OCI-LY1 (cell line): ENCODE results near the gene LAMA3.

ENCODE experiments used
- H2AFZ ChIP-seq: fragments of 200-600 bp; sonication (generic), shearing (Covaris generic); 2 replicates; pipeline ENCODE4 v1.6.0; 2014; ENCODE audit warnings: antibody characterized with exemption, mild to moderate bottlenecking, low read length
- H3F3A ChIP-seq: fragments of 200-600 bp; sonication (generic), shearing (Covaris generic); 2 replicates; pipeline ENCODE4 v1.6.0; 2014; ENCODE audit warnings: mild to moderate bottlenecking, antibody characterized with exemption, low read length, moderate library complexity; ENCODE audit not compliant: insufficient read depth
- H3K27ac ChIP-seq: fragments of 200-600 bp; sonication (generic); 2 replicates; pipeline ENCODE4 v1.5.1; 2014; ENCODE audit warnings: low read length, mixed run types, mild to moderate bottlenecking, low read depth; ENCODE audit not compliant: poor library complexity, severe bottlenecking
- H3K27me3 ChIP-seq: fragments of 200-600 bp; sonication (generic); 2 replicates; pipeline ENCODE4 v1.6.0; 2014; ENCODE audit warnings: antibody characterized with exemption, mild to moderate bottlenecking, low read length, moderate library complexity; ENCODE audit not compliant: insufficient read depth
- H3K36me3 ChIP-seq: fragments of 200-600 bp; sonication (generic); 2 replicates; pipeline ENCODE4 v1.6.1; 2014; ENCODE audit warnings: mild to moderate bottlenecking, antibody characterized with exemption, low read length, moderate library complexity, mixed read lengths; ENCODE audit not compliant: insufficient read depth
- H3K4me1 ChIP-seq: fragments of 200-600 bp; sonication (generic); 2 replicates; pipeline ENCODE4 v1.5.1; 2014; ENCODE audit warnings: mild to moderate bottlenecking, low read length, moderate library complexity; ENCODE audit not compliant: insufficient read depth, severe bottlenecking
- H3K4me2 ChIP-seq: fragments of 200-600 bp; sonication (generic), shearing (Covaris generic); 2 replicates; pipeline ENCODE4 v1.6.1; 2014; ENCODE audit warnings: low read length
- H3K4me3 ChIP-seq: fragments of 200-600 bp; sonication (generic); 2 replicates; pipeline ENCODE4 v1.5.1; 2014; ENCODE audit warnings: low read length, low read depth, mild to moderate bottlenecking, mixed read lengths; ENCODE audit not compliant: poor library complexity, severe bottlenecking
- H3K79me2 ChIP-seq: fragments of 200-600 bp; shearing (Covaris generic); 2 replicates; pipeline ENCODE4 v1.6.1; 2016; ENCODE audit warnings: mixed run types, low read length, mixed read lengths; ENCODE audit not compliant: insufficient read depth
- H3K9ac ChIP-seq: fragments of 200-600 bp; sonication (generic), shearing (Covaris generic); 2 replicates; pipeline ENCODE4 v1.6.1; 2014; ENCODE audit warnings: mild to moderate bottlenecking, low read length, mixed read lengths
- H3K9me2 ChIP-seq: fragments of 200-600 bp; sonication (generic), shearing (Covaris generic); 2 replicates; pipeline ENCODE4 v1.6.1; 2014; ENCODE audit warnings: low read depth, mild to moderate bottlenecking, low read length, mixed read lengths
- H3K9me3 ChIP-seq: fragments of 200-600 bp; shearing (Covaris generic); 2 replicates; pipeline ENCODE4 v1.6.1; 2014; ENCODE audit warnings: low read length, mixed read lengths
- H4K20me1 ChIP-seq: fragments of 200-600 bp; sonication (generic), shearing (Covaris generic); 2 replicates; pipeline ENCODE4 v1.6.0; 2016; ENCODE audit warnings: mild to moderate bottlenecking, low read length; ENCODE audit not compliant: insufficient read depth
- CTCF ChIP-seq: fragments of 200-600 bp; sonication (generic), shearing (Covaris generic); IDR thresholded peaks from 2 replicates; pipeline ENCODE4 v1.5.1; 2017; ENCODE audit warnings: mild to moderate bottlenecking, antibody characterized with exemption, low read length, moderate library complexity, mixed read lengths
- EZH2 ChIP-seq: fragments of 200-600 bp; sonication (generic), shearing (Covaris generic); IDR thresholded peaks from 2 replicates; pipeline ENCODE4 v1.8.0; 2017; ENCODE audit warnings: borderline replicate concordance, mixed run types, mild to moderate bottlenecking, antibody characterized with exemption, low read length, moderate library complexity, mixed read lengths

LAMA3 gene

DNA sequence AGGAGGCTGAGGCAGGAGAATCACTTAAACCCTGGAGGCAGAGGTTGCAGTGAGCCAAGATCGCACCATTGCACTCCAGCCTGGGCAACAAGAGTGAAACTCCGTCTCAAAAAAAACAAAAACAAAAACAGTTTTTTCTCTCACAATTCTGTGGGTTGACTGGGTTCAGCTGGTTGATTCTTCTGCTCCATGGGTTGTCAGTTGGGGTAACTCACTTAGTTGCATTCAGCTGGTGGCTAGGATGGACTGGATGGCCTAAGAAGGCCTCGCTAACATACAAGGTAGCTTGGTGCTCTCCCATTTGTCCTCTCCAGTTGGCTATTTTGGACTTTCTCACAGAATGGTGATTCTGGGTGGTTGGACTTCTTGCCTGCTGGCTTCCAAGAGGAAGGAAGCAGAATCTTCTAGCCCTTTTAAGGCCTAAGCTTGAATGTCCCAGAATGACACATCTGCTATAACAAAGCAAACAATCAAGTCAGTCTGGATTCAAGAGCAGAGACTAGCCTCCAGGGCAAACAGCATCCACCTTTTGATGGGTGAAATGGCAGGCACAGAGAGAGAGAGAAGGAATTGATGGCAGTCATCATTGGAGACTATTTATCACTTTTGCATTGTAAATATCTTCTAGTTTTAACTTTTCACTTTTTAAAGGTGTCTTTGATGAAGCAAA lies 17.9 kb downstream of the LAMA3 start:
- no peak overlapping the region for H3K9ac ChIP-seq
- H3K4me1 ChIP-seq: no peaks in the 10 kb centered on the region
- H4K20me1 ChIP-seq: no peaks in the 10 kb centered on the region
- H3K9me2 ChIP-seq: no peaks in the 10 kb centered on the region
- no peak overlapping the region for H3K4me3 ChIP-seq
- H2AFZ ChIP-seq: no peak overlapping the region
- no peaks in the 10 kb centered on the region for H3F3A ChIP-seq
- H3K36me3 ChIP-seq: no peaks in the 10 kb centered on the region
- no peak overlapping the region for H3K4me2 ChIP-seq
- no peak overlapping the region for H3K27ac ChIP-seq
- no peaks in the 10 kb centered on the region; the same call in 1 of the 2 replicates for H3K27me3 ChIP-seq
- H3K79me2 ChIP-seq: no peaks in the 10 kb centered on the region
- TF ChIP-seq CTCF (no peak), EZH2 (no peak)
- no peaks in the 10 kb centered on the region for H3K9me3 ChIP-seq

- Histone ChIP-seq H3K79me2 (no peaks in the 10 kb centered on the region), H2AFZ (no peak overlapping the region), H3K36me3 (no peaks in the 10 kb centered on the region), H3K4me2 (no peak overlapping the region), H3K4me1 (no peaks in the 10 kb centered on the region), H3K27ac (no peak overlapping the region), H3F3A (no peaks in the 10 kb centered on the region), H3K27me3 (no peaks in the 10 kb centered on the region; the same call in none of the 2 replicates), H3K9me2 (no peaks in the 10 kb centered on the region), H3K9ac (no peak overlapping the region), H3K9me3 (no peaks in the 10 kb centered on the region), H3K4me3 (no peak overlapping the region), H4K20me1 (no peaks in the 10 kb centered on the region)
- TF ChIP-seq EZH2 (no peak), CTCF (no peak)
Observed at GRCh38 chr18:23710068-23710527, 20.8 kb downstream of the LAMA3 start.

DNA sequence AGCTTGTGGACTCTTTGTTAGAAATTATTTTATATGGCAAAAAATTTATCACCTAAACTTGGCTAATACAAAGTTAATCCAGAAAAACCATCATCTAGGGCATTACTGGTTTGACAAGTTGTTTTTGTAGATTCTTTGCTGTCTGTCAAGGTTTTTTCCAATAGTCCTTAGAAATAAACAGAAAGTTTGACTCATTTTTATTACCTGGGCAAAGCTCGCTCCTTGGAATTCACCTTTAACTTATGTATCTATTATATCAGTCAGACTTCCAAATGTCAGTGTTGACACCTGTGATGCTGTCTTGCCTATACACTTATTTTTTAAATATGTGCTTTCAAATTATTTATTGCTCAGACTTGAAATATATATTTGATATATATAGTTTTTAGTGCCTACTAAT lies 21.7 kb downstream of the LAMA3 start:
- Histone ChIP-seq H3K4me2 (no peak overlapping the region), H3K27ac (no peak overlapping the region)

More for the DNA sequence above, 21.7 kb downstream of the LAMA3 start:
- Histone ChIP-seq H3K9me3 (no peaks in the 10 kb centered on the region), H3K27me3 (no peaks in the 10 kb centered on the region; the same call in none of the 2 replicates), H2AFZ (no peak overlapping the region), H3K79me2 (no peaks in the 10 kb centered on the region), H4K20me1 (no peaks in the 10 kb centered on the region), H3K4me3 (no peak overlapping the region), H3K9me2 (no peaks in the 10 kb centered on the region), H3K36me3 (no peaks in the 10 kb centered on the region), H3K4me1 (no peaks in the 10 kb centered on the region), H3K9ac (no peak overlapping the region), H3F3A (no peaks in the 10 kb centered on the region)
- TF ChIP-seq EZH2 (no peak), CTCF (no peak)
